HFF-Myc (cell line): Measurements from ENCODE around the gene ZSCAN25.
"Not testable (repeated sequence)": the region's sequence is repeated elsewhere in the genome, so short reads cannot be mapped to it uniquely, and the experiment has no call there.

ENCODE experiments used
- DNase-seq: peaks from one replicate; pipeline ENCODE4 v3.0.0-alpha.2; 2011; ENCODE audit warnings: low read depth; ENCODE audit errors: extremely low read depth
- H3K4me3 ChIP-seq: replicated peaks from 2 replicates; pipeline ENCODE4 v1.5.1; 2011; ENCODE audit warnings: low read depth, mild to moderate bottlenecking, control low read depth, low read length
- TF ChIP-seq, protein P1 (sequence below): IDR thresholded peaks from 2 replicates; pipeline ENCODE4 v1.5.1; 2012; ENCODE audit warnings: mild to moderate bottlenecking, low read depth, low read length, control low read depth; ENCODE audit errors: missing control alignments

Gene ZSCAN25

GRCh38 chr7:99628471-99629465, 12.0 kb downstream of the ZSCAN25 start:
- no peak for DNase-seq
- H3K4me3 ChIP-seq: no peak overlapping the region
- TF ChIP-seq, protein P1, sequence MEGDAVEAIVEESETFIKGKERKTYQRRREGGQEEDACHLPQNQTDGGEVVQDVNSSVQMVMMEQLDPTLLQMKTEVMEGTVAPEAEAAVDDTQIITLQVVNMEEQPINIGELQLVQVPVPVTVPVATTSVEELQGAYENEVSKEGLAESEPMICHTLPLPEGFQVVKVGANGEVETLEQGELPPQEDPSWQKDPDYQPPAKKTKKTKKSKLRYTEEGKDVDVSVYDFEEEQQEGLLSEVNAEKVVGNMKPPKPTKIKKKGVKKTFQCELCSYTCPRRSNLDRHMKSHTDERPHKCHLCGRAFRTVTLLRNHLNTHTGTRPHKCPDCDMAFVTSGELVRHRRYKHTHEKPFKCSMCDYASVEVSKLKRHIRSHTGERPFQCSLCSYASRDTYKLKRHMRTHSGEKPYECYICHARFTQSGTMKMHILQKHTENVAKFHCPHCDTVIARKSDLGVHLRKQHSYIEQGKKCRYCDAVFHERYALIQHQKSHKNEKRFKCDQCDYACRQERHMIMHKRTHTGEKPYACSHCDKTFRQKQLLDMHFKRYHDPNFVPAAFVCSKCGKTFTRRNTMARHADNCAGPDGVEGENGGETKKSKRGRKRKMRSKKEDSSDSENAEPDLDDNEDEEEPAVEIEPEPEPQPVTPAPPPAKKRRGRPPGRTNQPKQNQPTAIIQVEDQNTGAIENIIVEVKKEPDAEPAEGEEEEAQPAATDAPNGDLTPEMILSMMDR: no peak

DNA sequence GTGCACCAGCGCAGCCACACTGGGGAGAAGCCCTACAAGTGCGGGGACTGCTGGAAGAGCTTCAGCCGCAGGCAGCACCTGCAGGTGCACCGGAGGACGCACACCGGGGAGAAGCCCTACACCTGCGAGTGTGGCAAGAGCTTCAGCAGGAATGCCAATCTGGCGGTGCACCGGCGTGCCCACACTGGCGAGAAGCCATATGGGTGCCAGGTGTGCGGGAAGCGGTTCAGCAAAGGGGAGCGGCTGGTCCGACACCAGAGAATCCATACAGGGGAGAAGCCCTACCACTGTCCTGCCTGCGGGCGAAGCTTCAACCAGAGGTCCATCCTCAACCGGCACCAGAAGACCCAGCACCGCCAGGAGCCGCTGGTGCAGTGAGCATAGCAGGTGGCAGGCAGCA, 12.9 kb downstream of the ZSCAN25 start:
- no peak overlapping the region for H3K4me3 ChIP-seq
- DNase-seq: no peak
- TF ChIP-seq, protein P1: no peak

DNA sequence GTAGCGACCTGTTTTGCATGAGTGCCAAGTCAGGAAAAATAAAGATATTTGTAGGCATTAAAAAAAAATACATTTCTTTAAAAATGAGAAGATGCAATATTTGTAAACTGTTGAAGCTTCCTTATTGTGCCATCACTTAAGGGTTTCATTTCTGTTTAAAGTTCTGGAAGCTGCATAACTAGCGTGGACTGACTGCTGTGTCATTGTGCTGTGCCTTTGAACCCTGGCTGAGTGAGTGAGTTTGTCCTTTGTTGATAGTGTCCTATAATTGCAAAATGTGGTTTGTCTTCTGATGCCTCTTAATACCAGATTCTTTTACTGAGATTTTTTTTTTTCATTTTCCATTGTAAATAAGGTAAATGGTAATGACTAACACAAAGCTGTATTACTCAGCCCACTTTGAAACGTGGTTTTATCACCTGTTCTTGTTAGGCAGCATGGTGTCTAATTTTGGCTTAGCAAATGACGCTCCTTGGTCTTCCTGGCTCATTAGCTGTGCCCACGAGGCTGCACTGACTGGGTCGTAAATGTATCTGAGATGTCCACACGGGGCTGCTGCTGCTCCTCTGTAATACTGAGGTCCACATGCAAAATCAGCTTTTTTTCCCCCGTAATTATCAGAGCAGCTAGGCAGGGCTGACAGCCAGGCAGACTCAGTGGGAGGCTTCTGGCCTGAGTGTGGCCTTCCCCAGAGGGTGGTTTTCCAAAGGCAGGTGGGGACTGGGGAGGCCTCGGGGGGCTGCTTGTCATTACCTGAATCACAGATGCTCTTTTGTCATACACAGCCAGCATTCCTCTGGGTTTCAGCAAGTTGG, 14.8 kb downstream of the ZSCAN25 start:
- no peak overlapping the region for H3K4me3 ChIP-seq
- TF ChIP-seq, protein P1: peak; percentile 29
- no peak for DNase-seq

DNA sequence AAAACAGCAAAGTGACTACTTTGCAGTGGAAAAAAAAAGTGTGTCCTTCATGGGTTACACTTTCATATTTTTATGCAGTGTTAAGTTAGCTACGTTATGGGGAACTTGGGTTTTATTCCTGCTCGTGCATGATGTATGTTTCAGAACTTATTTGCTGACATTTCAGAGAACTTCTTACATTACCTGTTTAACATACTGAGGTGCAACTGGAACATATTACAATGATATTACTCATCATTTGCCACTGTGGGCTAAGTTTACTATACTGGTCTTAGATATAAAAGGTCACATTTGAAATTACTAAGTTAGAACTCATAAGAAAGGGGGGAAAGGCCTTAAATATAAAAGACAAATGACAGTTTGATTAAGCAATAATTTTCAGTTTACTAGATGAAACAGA, 20.7 kb downstream of the ZSCAN25 start:
- DNase-seq: not testable (repeated sequence)

GRCh38 chr7:99638731-99639130, 22.0 kb downstream of the ZSCAN25 start:
- H3K4me3 ChIP-seq: no peak overlapping the region
- DNase-seq: no peak
- TF ChIP-seq, protein P1: no peak

More for the DNA sequence above, 20.7 kb downstream of the ZSCAN25 start:
- not testable (repeated sequence) for H3K4me3 ChIP-seq

DNA sequence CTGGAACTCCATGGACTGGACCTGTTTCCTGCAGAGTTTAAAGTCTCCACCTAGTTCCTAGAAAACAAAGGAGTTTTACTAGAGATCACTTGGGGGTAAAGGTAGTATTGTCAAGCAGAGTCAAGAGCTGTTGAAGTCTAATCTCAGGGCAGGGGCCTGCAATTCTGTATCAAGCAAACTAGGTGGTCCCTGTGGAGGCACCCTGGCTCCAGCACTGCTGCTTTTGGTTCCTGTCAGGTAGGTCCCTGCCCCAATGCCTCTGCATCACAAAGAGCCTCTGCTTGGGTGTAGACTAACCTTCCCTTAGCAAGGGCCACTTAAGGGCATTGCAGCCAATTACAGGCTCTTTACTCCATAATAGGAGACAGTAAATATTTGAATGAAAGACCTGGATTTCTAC, 22.5 kb downstream of the ZSCAN25 start:
- TF ChIP-seq, protein P1: no peak
- no peak for DNase-seq
- no peak overlapping the region for H3K4me3 ChIP-seq

GRCh38 chr7:99642027-99642426, 25.3 kb downstream of the ZSCAN25 start:
- no peak for DNase-seq
- no peak overlapping the region for H3K4me3 ChIP-seq
- TF ChIP-seq, protein P1: no peak
